Measurements from ENCODE around the gene AK9.

Gene AK9

GRCh38 chr6:109446541-109446940 is 244.5 kb downstream of the AK9 start:
- no peak for DNase-seq
- Histone ChIP-seq H3K79me1 (ENCODE audit: low read length) (peaks cover under 1% of the 10 kb centered on the region), H3K4me3 (ENCODE audit: low read length) (no peak overlapping the region), H4K8ac (ENCODE audit: low read depth, low read length) (no peak overlapping the region), H2AK5ac (ENCODE audit: low read length) (no peak overlapping the region), H3K4me2 (ENCODE audit: low read length) (no peak overlapping the region), H2BK120ac (ENCODE audit: low read depth, low read length) (no peak overlapping the region), H2BK15ac (replicated peaks; ENCODE audit: low read depth) (no peak overlapping the region), H2BK5ac (ENCODE audit: low read length) (no peak overlapping the region), H3K36me3 (ENCODE audit: control insufficient read depth, insufficient read depth, low read length) (peaks cover 12% of the 10 kb centered on the region), H3K4me1 (ENCODE audit: control insufficient read depth, low read depth, low read length) (peaks cover 3% of the 10 kb centered on the region), H3K27ac (ENCODE audit: low read depth, low read length) (no peak overlapping the region), H3K18ac (ENCODE audit: low read length) (no peak overlapping the region), H3K27me3 (ENCODE audit: insufficient read depth, low read length, poor library complexity) (no peaks in the 10 kb centered on the region), H3K79me2 (ENCODE audit: control insufficient read depth, insufficient read depth, low read length) (no peaks in the 10 kb centered on the region), H3K56ac (ENCODE audit: low read length) (no peak overlapping the region), H4K5ac (ENCODE audit: low read length) (no peak overlapping the region), H3K23ac (ENCODE audit: low read length) (no peak overlapping the region), H3K9ac (ENCODE audit: low read length) (no peak overlapping the region), H3K4ac (ENCODE audit: low read depth, low read length) (no peak overlapping the region)
- no CpG with 5 or more reads among the region's 8 CpGs for WGBS (ENCODE audit: extremely low coverage, insufficient coverage, low lambda C conversion rate)

GRCh38 chr6:109446072-109446471 is 244.9 kb downstream of the AK9 start:
- no CpG with 5 or more reads among the region's 15 CpGs for WGBS (ENCODE audit: extremely low coverage, insufficient coverage, low lambda C conversion rate)
- no peak overlapping the region for H4K5ac ChIP-seq (ENCODE audit: low read length)
- H3K27me3 ChIP-seq (ENCODE audit: insufficient read depth, low read length, poor library complexity), result no peaks in the 10 kb centered on the region
- H3K4me3 ChIP-seq (ENCODE audit: low read length), result no peak overlapping the region
- no peak overlapping the region for H2AK5ac ChIP-seq (ENCODE audit: low read length)
- no peak overlapping the region for H3K4ac ChIP-seq (ENCODE audit: low read depth, low read length)
- no peak overlapping the region for H3K9ac ChIP-seq (ENCODE audit: low read length)
- H2BK15ac ChIP-seq (replicated peaks; ENCODE audit: low read depth), result no peak overlapping the region
- H3K79me2 ChIP-seq (ENCODE audit: control insufficient read depth, insufficient read depth, low read length), result no peaks in the 10 kb centered on the region
- H3K18ac ChIP-seq (ENCODE audit: low read length), result no peak overlapping the region
- no peak for DNase-seq
- no peak overlapping the region for H2BK5ac ChIP-seq (ENCODE audit: low read length)
- H3K56ac ChIP-seq (ENCODE audit: low read length), result no peak overlapping the region
- H3K27ac ChIP-seq (ENCODE audit: low read depth, low read length), result no peak overlapping the region
- H3K36me3 ChIP-seq (ENCODE audit: control insufficient read depth, insufficient read depth, low read length), result peaks cover 11% of the 10 kb centered on the region
- H4K8ac ChIP-seq (ENCODE audit: low read depth, low read length), result no peak overlapping the region
- H3K4me2 ChIP-seq (ENCODE audit: low read length), result no peak overlapping the region
- peaks cover 3% of the 10 kb centered on the region for H3K79me1 ChIP-seq (ENCODE audit: low read length)
- no peak overlapping the region for H2BK120ac ChIP-seq (ENCODE audit: low read depth, low read length)
- H3K23ac ChIP-seq (ENCODE audit: low read length), result no peak overlapping the region
- peaks cover 5% of the 10 kb centered on the region for H3K4me1 ChIP-seq (ENCODE audit: control insufficient read depth, low read depth, low read length)

- Histone ChIP-seq H3K18ac (ENCODE audit: low read length) (no peak overlapping the region), H2BK5ac (ENCODE audit: low read length) (no peak overlapping the region), H2BK120ac (ENCODE audit: low read depth, low read length) (no peak overlapping the region), H4K5ac (ENCODE audit: low read length) (no peak overlapping the region), H3K4me1 (ENCODE audit: control insufficient read depth, low read depth, low read length) (peaks cover 5% of the 10 kb centered on the region), H3K79me1 (ENCODE audit: low read length) (peaks cover 3% of the 10 kb centered on the region), H3K23ac (ENCODE audit: low read length) (no peak overlapping the region), H2BK15ac (replicated peaks; ENCODE audit: low read depth) (no peak overlapping the region), H3K27me3 (ENCODE audit: insufficient read depth, low read length, poor library complexity) (no peaks in the 10 kb centered on the region), H3K9ac (ENCODE audit: low read length) (no peak overlapping the region), H3K36me3 (ENCODE audit: control insufficient read depth, insufficient read depth, low read length) (peaks cover 11% of the 10 kb centered on the region), H3K4me2 (ENCODE audit: low read length) (no peak overlapping the region), H3K4ac (ENCODE audit: low read depth, low read length) (no peak overlapping the region), H3K27ac (ENCODE audit: low read depth, low read length) (no peak overlapping the region), H3K4me3 (ENCODE audit: low read length) (no peak overlapping the region), H4K8ac (ENCODE audit: low read depth, low read length) (no peak overlapping the region), H3K56ac (ENCODE audit: low read length) (no peak overlapping the region), H2AK5ac (ENCODE audit: low read length) (no peak overlapping the region), H3K79me2 (ENCODE audit: control insufficient read depth, insufficient read depth, low read length) (no peaks in the 10 kb centered on the region)
- WGBS (ENCODE audit: extremely low coverage, insufficient coverage, low lambda C conversion rate), result no CpG with 5 or more reads among the region's 9 CpGs
- DNase-seq, result no peak
Observed at GRCh38 chr6:109445382-109445781, 245.6 kb downstream of the AK9 start.

- Histone ChIP-seq H3K18ac (ENCODE audit: low read length) (no peak overlapping the region), H2BK15ac (replicated peaks; ENCODE audit: low read depth) (no peak overlapping the region), H2AK5ac (ENCODE audit: low read length) (no peak overlapping the region), H3K27me3 (ENCODE audit: insufficient read depth, low read length, poor library complexity) (no peaks in the 10 kb centered on the region), H3K79me1 (ENCODE audit: low read length) (peaks cover 3% of the 10 kb centered on the region), H3K4me1 (ENCODE audit: control insufficient read depth, low read depth, low read length) (peaks cover 5% of the 10 kb centered on the region), H3K36me3 (ENCODE audit: control insufficient read depth, insufficient read depth, low read length) (peaks cover 11% of the 10 kb centered on the region), H3K56ac (ENCODE audit: low read length) (no peak overlapping the region), H3K4me2 (ENCODE audit: low read length) (no peak overlapping the region), H3K27ac (ENCODE audit: low read depth, low read length) (no peak overlapping the region), H3K4me3 (ENCODE audit: low read length) (no peak overlapping the region), H3K4ac (ENCODE audit: low read depth, low read length) (no peak overlapping the region), H2BK120ac (ENCODE audit: low read depth, low read length) (no peak overlapping the region), H3K23ac (ENCODE audit: low read length) (no peak overlapping the region), H4K5ac (ENCODE audit: low read length) (no peak overlapping the region), H3K9ac (ENCODE audit: low read length) (no peak overlapping the region), H4K8ac (ENCODE audit: low read depth, low read length) (no peak overlapping the region), H3K79me2 (ENCODE audit: control insufficient read depth, insufficient read depth, low read length) (no peaks in the 10 kb centered on the region), H2BK5ac (ENCODE audit: low read length) (no peak overlapping the region)
- no peak for DNase-seq
- whole genome bisulfite sequencing (ENCODE audit: extremely low coverage, insufficient coverage, low lambda C conversion rate), result no CpG with 5 or more reads among the region's 10 CpGs
Observed at GRCh38 chr6:109443425-109443950, 247.5 kb downstream of the AK9 start.

Data from mesendoderm (in vitro differentiated cells).